Panc1 (cell line): ENCODE results near the gene IP6K1.

Source experiments
- POLR2AphosphoS5 ChIP-seq: IDR thresholded peaks from 2 replicates; pipeline ENCODE4 v1.6.1; 2012; ENCODE audit warnings: mild to moderate bottlenecking, low read depth, low read length, moderate library complexity
- SIN3A ChIP-seq: IDR thresholded peaks from 2 replicates; pipeline ENCODE4 v1.6.1; 2012; ENCODE audit warnings: low read depth, mild to moderate bottlenecking, low read length, moderate library complexity, borderline replicate concordance; ENCODE audit not compliant: insufficient read depth
- TCF7L2 ChIP-seq: IDR thresholded peaks from 2 replicates; pipeline ENCODE4 v1.6.1; 2011; ENCODE audit warnings: mild to moderate bottlenecking, low read depth, low read length, inconsistent platforms
- TF ChIP-seq, protein P1 (sequence below): fragments of 450-650 bp; IDR thresholded peaks from 2 replicates; pipeline ENCODE4 v1.5.1; 2017; ENCODE audit warnings: mild to moderate bottlenecking
- TF ChIP-seq, protein P2 (sequence below), 2 experiments: IDR thresholded peaks; 2 replicates each; pipeline ENCODE4 v1.6.1; 2011 to 2012; ENCODE audit warnings: low read depth in 2 of 2, control low read depth in 1 of 2, low read length in 1 of 2, mild to moderate bottlenecking in 1 of 2, moderate library complexity in 1 of 2; ENCODE audit not compliant: insufficient read depth in 1 of 2

DNA sequence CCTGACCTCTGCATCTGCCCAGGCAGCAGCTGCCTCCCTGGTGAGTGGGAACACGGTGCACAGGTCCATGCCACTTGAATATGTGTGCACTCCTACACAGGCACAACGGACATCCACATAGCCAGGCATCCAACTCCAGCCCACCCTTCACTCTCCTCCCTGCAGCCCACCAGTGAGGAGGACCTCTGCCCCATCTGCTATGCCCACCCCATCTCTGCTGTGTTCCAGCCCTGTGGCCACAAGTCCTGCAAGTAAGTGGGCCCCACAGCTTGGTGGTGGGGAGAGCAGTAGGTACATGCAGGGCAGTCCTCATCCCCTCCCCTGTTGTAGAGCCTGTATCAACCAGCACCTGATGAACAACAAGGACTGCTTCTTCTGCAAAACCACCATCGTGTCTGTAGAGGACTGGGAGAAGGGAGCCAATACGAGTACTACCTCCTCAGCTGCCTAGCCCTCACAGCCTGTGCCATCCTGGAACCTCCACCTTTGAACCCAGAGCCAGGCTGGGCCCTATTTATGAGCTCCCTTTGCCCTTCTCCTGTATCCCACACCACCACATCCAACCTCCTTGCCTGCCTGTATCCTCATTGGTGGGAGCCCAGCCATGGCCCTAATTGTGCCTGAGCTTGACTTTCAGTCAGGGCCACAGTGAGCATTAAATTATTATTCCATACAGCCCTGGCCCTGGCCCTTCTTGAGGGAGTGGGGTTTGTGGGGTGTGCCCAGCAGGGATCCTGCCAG, 65.3 kb downstream of the IP6K1 start:
- TF ChIP-seq, protein P1, sequence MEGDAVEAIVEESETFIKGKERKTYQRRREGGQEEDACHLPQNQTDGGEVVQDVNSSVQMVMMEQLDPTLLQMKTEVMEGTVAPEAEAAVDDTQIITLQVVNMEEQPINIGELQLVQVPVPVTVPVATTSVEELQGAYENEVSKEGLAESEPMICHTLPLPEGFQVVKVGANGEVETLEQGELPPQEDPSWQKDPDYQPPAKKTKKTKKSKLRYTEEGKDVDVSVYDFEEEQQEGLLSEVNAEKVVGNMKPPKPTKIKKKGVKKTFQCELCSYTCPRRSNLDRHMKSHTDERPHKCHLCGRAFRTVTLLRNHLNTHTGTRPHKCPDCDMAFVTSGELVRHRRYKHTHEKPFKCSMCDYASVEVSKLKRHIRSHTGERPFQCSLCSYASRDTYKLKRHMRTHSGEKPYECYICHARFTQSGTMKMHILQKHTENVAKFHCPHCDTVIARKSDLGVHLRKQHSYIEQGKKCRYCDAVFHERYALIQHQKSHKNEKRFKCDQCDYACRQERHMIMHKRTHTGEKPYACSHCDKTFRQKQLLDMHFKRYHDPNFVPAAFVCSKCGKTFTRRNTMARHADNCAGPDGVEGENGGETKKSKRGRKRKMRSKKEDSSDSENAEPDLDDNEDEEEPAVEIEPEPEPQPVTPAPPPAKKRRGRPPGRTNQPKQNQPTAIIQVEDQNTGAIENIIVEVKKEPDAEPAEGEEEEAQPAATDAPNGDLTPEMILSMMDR: no peak
- TF ChIP-seq POLR2AphosphoS5 (no peak), SIN3A (no peak), TCF7L2 (no peak)
- TF ChIP-seq, protein P2, sequence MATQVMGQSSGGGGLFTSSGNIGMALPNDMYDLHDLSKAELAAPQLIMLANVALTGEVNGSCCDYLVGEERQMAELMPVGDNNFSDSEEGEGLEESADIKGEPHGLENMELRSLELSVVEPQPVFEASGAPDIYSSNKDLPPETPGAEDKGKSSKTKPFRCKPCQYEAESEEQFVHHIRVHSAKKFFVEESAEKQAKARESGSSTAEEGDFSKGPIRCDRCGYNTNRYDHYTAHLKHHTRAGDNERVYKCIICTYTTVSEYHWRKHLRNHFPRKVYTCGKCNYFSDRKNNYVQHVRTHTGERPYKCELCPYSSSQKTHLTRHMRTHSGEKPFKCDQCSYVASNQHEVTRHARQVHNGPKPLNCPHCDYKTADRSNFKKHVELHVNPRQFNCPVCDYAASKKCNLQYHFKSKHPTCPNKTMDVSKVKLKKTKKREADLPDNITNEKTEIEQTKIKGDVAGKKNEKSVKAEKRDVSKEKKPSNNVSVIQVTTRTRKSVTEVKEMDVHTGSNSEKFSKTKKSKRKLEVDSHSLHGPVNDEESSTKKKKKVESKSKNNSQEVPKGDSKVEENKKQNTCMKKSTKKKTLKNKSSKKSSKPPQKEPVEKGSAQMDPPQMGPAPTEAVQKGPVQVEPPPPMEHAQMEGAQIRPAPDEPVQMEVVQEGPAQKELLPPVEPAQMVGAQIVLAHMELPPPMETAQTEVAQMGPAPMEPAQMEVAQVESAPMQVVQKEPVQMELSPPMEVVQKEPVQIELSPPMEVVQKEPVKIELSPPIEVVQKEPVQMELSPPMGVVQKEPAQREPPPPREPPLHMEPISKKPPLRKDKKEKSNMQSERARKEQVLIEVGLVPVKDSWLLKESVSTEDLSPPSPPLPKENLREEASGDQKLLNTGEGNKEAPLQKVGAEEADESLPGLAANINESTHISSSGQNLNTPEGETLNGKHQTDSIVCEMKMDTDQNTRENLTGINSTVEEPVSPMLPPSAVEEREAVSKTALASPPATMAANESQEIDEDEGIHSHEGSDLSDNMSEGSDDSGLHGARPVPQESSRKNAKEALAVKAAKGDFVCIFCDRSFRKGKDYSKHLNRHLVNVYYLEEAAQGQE (IDR thresholded peaks at IDR 0.05; ENCODE audit: insufficient read depth in 1 of 2, low read depth in 2 of 2, low read length in 1 of 2): no peak
